ENCODE results near the gene MCOLN1.

DNA sequence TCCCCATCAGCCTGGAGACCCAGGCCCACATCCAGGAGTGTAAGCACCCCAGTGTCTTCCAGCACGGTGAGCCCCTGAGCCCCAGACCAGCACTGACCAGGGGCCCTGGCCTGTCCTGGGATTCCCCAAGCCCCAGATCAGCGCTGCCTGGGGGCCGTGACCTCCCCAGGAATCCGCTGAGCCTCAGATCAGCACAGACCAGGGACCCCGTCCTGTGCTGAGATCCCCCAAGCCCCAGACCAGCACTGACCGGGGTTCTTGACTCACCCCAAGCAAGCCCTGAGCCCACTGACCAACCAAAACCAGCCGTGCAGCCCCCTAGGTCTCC lies 5.7 kb downstream of the MCOLN1 start:
- TF ChIP-seq, protein P1, sequence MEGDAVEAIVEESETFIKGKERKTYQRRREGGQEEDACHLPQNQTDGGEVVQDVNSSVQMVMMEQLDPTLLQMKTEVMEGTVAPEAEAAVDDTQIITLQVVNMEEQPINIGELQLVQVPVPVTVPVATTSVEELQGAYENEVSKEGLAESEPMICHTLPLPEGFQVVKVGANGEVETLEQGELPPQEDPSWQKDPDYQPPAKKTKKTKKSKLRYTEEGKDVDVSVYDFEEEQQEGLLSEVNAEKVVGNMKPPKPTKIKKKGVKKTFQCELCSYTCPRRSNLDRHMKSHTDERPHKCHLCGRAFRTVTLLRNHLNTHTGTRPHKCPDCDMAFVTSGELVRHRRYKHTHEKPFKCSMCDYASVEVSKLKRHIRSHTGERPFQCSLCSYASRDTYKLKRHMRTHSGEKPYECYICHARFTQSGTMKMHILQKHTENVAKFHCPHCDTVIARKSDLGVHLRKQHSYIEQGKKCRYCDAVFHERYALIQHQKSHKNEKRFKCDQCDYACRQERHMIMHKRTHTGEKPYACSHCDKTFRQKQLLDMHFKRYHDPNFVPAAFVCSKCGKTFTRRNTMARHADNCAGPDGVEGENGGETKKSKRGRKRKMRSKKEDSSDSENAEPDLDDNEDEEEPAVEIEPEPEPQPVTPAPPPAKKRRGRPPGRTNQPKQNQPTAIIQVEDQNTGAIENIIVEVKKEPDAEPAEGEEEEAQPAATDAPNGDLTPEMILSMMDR (IDR thresholded peaks at IDR 0.05; ENCODE audit: low read depth, low read length) = no peak
- no peak for TF ChIP-seq POLR2A (IDR thresholded peaks at IDR 0.05; ENCODE audit: extremely low read depth, insufficient read length)
- TF ChIP-seq, protein P2, sequence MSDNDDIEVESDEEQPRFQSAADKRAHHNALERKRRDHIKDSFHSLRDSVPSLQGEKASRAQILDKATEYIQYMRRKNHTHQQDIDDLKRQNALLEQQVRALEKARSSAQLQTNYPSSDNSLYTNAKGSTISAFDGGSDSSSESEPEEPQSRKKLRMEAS (IDR thresholded peaks at IDR 0.05; ENCODE audit: low read depth, low read length) = no peak
